H7 (cell line): ENCODE measurements around the gene SLC28A1. TPM values are rescaled to one million over a fixed set of nuclear protein-coding genes. Genes with fewer than 3 reads are reported as not detected.

Experiments used
- DNase-seq: peaks from one replicate; pipeline ENCODE4 v3.0.0; 2012
- H3K27me3 ChIP-seq: 2 replicates; pipeline ENCODE4 v1.6.0; 2011; ENCODE audit warnings: mild to moderate bottlenecking, low read length; ENCODE audit not compliant: control insufficient read depth, insufficient read depth
- H3K36me3 ChIP-seq: replicated peaks from 2 replicates; pipeline ENCODE4 v1.5.1; 2011; ENCODE audit warnings: low read length; ENCODE audit not compliant: control insufficient read depth, insufficient read depth
- H3K4me3 ChIP-seq: 2 replicates; pipeline ENCODE4 v1.5.1; 2011; ENCODE audit warnings: low read depth, mild to moderate bottlenecking, control low read depth, low read length, moderate library complexity; ENCODE audit not compliant: insufficient read depth
- total RNA-seq: library from RNA; depleted of rRNA; stranded (reverse); fragments of >200 nt; shearing (Covaris generic); gene quantifications from 2 replicates; pipeline ENCODE4 v1.2.3, GENCODE V29; 2014

Gene SLC28A1
- total RNA-seq, 1 experiment from 2014 or later = not detected

GRCh38 chr15:84855765-84856164 lies 28.7 kb upstream of the SLC28A1 start:
- H3K27me3 ChIP-seq = no peaks in the 10 kb centered on the region
- no peak for DNase-seq
- peaks cover 12% of the 10 kb centered on the region for H3K36me3 ChIP-seq
- no peak overlapping the region for H3K4me3 ChIP-seq

- Histone ChIP-seq H3K27me3 (no peaks in the 10 kb centered on the region), H3K36me3 (peaks cover 12% of the 10 kb centered on the region)
- DNase-seq = no peak
Observed at GRCh38 chr15:84856731-84857417, 27.6 kb upstream of the SLC28A1 start.

GRCh38 chr15:84857418-84858004 lies 27.0 kb upstream of the SLC28A1 start:
- DNase-seq = peak; percentile 23
- Histone ChIP-seq H3K27me3 (no peaks in the 10 kb centered on the region), H3K4me3 (no peak overlapping the region), H3K36me3 (peaks cover 12% of the 10 kb centered on the region)

More at GRCh38 chr15:84856731-84857417, 27.6 kb upstream of the SLC28A1 start:
- H3K4me3 ChIP-seq = no peak overlapping the region

- Histone ChIP-seq H3K4me3 (no peak overlapping the region), H3K36me3 (peaks cover 14% of the 10 kb centered on the region), H3K27me3 (no peaks in the 10 kb centered on the region)
- DNase-seq = peak; percentile 24
Observed at GRCh38 chr15:84858231-84858630, 26.2 kb upstream of the SLC28A1 start.

- DNase-seq = no peak
- peaks cover 19% of the 10 kb centered on the region for H3K36me3 ChIP-seq
Observed at GRCh38 chr15:84859144-84859543, 25.3 kb upstream of the SLC28A1 start.

GRCh38 chr15:84859651-84860050 lies 24.8 kb upstream of the SLC28A1 start:
- no peak for DNase-seq
- Histone ChIP-seq H3K36me3 (peaks cover 23% of the 10 kb centered on the region), H3K4me3 (no peak overlapping the region), H3K27me3 (no peaks in the 10 kb centered on the region)

More at GRCh38 chr15:84859144-84859543, 25.3 kb upstream of the SLC28A1 start:
- Histone ChIP-seq H3K4me3 (no peak overlapping the region), H3K27me3 (no peaks in the 10 kb centered on the region)

- H3K27me3 ChIP-seq = no peaks in the 10 kb centered on the region
- DNase-seq = no peak
- peaks cover 19% of the 10 kb centered on the region for H3K36me3 ChIP-seq
- H3K4me3 ChIP-seq = no peak overlapping the region
Observed at GRCh38 chr15:84861781-84862180, 22.7 kb upstream of the SLC28A1 start.

- Histone ChIP-seq H3K36me3 (peaks cover 18% of the 10 kb centered on the region), H3K4me3 (no peak overlapping the region), H3K27me3 (no peaks in the 10 kb centered on the region)
- peak; percentile 45 for DNase-seq
Observed at GRCh38 chr15:84862214-84862975, 22.1 kb upstream of the SLC28A1 start.

- H3K27me3 ChIP-seq = no peaks in the 10 kb centered on the region
- DNase-seq = no peak
- peaks cover 16% of the 10 kb centered on the region for H3K36me3 ChIP-seq
- H3K4me3 ChIP-seq = no peak overlapping the region
Observed at GRCh38 chr15:84863565-84864443, 20.7 kb upstream of the SLC28A1 start.

- Histone ChIP-seq H3K36me3 (peaks cover 13% of the 10 kb centered on the region), H3K4me3 (no peak overlapping the region), H3K27me3 (no peaks in the 10 kb centered on the region)
- no peak for DNase-seq
Observed at GRCh38 chr15:84864444-84864795, 20.0 kb upstream of the SLC28A1 start.

GRCh38 chr15:84865074-84865569 lies 19.3 kb upstream of the SLC28A1 start:
- H3K36me3 ChIP-seq = peaks cover 13% of the 10 kb centered on the region
- no peak for DNase-seq
- H3K4me3 ChIP-seq = no peak overlapping the region
- H3K27me3 ChIP-seq = no peaks in the 10 kb centered on the region

- DNase-seq = no peak
- Histone ChIP-seq H3K36me3 (peaks cover 10% of the 10 kb centered on the region), H3K27me3 (no peaks in the 10 kb centered on the region), H3K4me3 (no peak overlapping the region)
Observed at GRCh38 chr15:84868037-84868880, 16.2 kb upstream of the SLC28A1 start.

GRCh38 chr15:84869510-84869909 lies 15.0 kb upstream of the SLC28A1 start:
- Histone ChIP-seq H3K4me3 (no peak overlapping the region), H3K36me3 (peaks cover 2% of the 10 kb centered on the region; the same call in 1 of the 2 replicates), H3K27me3 (no peaks in the 10 kb centered on the region)
- no peak for DNase-seq
